ENCODE data around the gene PLCG1.
A peak's percentile ranks its signal among the peaks of the same experiment; 100 is the strongest.
"Not testable (repeated sequence)": the region's sequence is repeated elsewhere in the genome, so short reads cannot be mapped to it uniquely, and the experiment has no call there.

PLCG1 gene

GRCh38 chr20:41136680-41137613, at the start of gene PLCG1:
TSS of gene PLCG1 (plus strand) at chr20:41137543. CDS start at chr20:41137642, 99 bp downstream.
- DNase-seq (ENCODE audit: low spot score), result peak; percentile 87

GRCh38 chr20:41087777-41088176, 49.6 kb upstream of the PLCG1 start:
- DNase-seq (ENCODE audit: low spot score), result no peak

- no peak for DNase-seq (ENCODE audit: low spot score)
These were observed 47.8 kb upstream of the PLCG1 start for GRCh38 chr20:41089555-41089954.

- DNase-seq (ENCODE audit: low spot score), result no peak
These were observed 45.4 kb upstream of the PLCG1 start for GRCh38 chr20:41091927-41092326.

- DNase-seq (ENCODE audit: low spot score), result peak; percentile 61
These were observed 42.8 kb upstream of the PLCG1 start for GRCh38 chr20:41094353-41095055.

GRCh38 chr20:41095110-41095969, 42.0 kb upstream of the PLCG1 start:
- peak; percentile 78 for DNase-seq (ENCODE audit: low spot score)

GRCh38 chr20:41098703-41099250, 38.6 kb upstream of the PLCG1 start:
- no peak for DNase-seq (ENCODE audit: low spot score)

GRCh38 chr20:41100001-41100480, 37.3 kb upstream of the PLCG1 start:
- no peak for DNase-seq (ENCODE audit: low spot score)

GRCh38 chr20:41101660-41102059, 35.7 kb upstream of the PLCG1 start:
- DNase-seq (ENCODE audit: low spot score), result no peak

GRCh38 chr20:41108531-41108930, 28.8 kb upstream of the PLCG1 start:
- DNase-seq (ENCODE audit: low spot score), result no peak

GRCh38 chr20:41110012-41110411, 27.3 kb upstream of the PLCG1 start:
- DNase-seq (ENCODE audit: low spot score), result no peak

- DNase-seq (ENCODE audit: low spot score), result no peak
These were observed 26.3 kb upstream of the PLCG1 start for GRCh38 chr20:41110930-41111577.

- DNase-seq (ENCODE audit: low spot score), result no peak
These were observed 25.8 kb upstream of the PLCG1 start for GRCh38 chr20:41111578-41111951.

- DNase-seq (ENCODE audit: low spot score), result no peak
These were observed 20.9 kb upstream of the PLCG1 start for GRCh38 chr20:41116282-41116956.

- DNase-seq (ENCODE audit: low spot score), result not testable (repeated sequence)
These were observed 19.2 kb upstream of the PLCG1 start for GRCh38 chr20:41118159-41118558.

GRCh38 chr20:41118632-41119031, 18.7 kb upstream of the PLCG1 start:
- DNase-seq (ENCODE audit: low spot score), result peak; percentile 22

- no peak for DNase-seq (ENCODE audit: low spot score)
These were observed 17.5 kb upstream of the PLCG1 start for GRCh38 chr20:41119614-41120561.

- no peak for DNase-seq (ENCODE audit: low spot score)
These were observed 15.9 kb upstream of the PLCG1 start for GRCh38 chr20:41121399-41121798.

- DNase-seq (ENCODE audit: low spot score), result no peak
These were observed 13.7 kb upstream of the PLCG1 start for GRCh38 chr20:41123631-41124030.

Measured in RKO (cell line).